ENCODE data around the gene BICD2.

Gene BICD2

GRCh38 chr9:92727716-92728700, 36.6 kb downstream of the BICD2 start:
- DNase-seq (ENCODE audit: low spot score) = no peak

GRCh38 chr9:92726971-92727715, 37.5 kb downstream of the BICD2 start:
- peak; percentile 83 for DNase-seq (ENCODE audit: low spot score)

GRCh38 chr9:92726348-92726747, 38.3 kb downstream of the BICD2 start:
- DNase-seq (ENCODE audit: low spot score) = no peak

GRCh38 chr9:92725766-92726165, 38.9 kb downstream of the BICD2 start:
- DNase-seq (ENCODE audit: low spot score) = no peak

GRCh38 chr9:92725266-92725545, 39.4 kb downstream of the BICD2 start:
- DNase-seq (ENCODE audit: low spot score) = no peak

- no peak for DNase-seq (ENCODE audit: low spot score)
Observed at GRCh38 chr9:92724528-92725265, 39.9 kb downstream of the BICD2 start.

GRCh38 chr9:92723801-92724323, 40.8 kb downstream of the BICD2 start:
- no peak for DNase-seq (ENCODE audit: low spot score)

GRCh38 chr9:92723299-92723625, 41.4 kb downstream of the BICD2 start:
- no peak for DNase-seq (ENCODE audit: low spot score)

- DNase-seq (ENCODE audit: low spot score) = no peak
Observed at GRCh38 chr9:92722386-92723298, 42.0 kb downstream of the BICD2 start.

GRCh38 chr9:92721548-92721947, 43.1 kb downstream of the BICD2 start:
- DNase-seq (ENCODE audit: low spot score) = no peak

- no peak for DNase-seq (ENCODE audit: low spot score)
Observed at GRCh38 chr9:92720807-92721535, 43.7 kb downstream of the BICD2 start.

- no peak for DNase-seq (ENCODE audit: low spot score)
Observed at GRCh38 chr9:92720209-92720765, 44.3 kb downstream of the BICD2 start.

- DNase-seq (ENCODE audit: low spot score) = no peak
Observed at GRCh38 chr9:92719028-92719647, 45.5 kb downstream of the BICD2 start.

- no peak for DNase-seq (ENCODE audit: low spot score)
Observed at GRCh38 chr9:92718086-92719001, 46.3 kb downstream of the BICD2 start.

GRCh38 chr9:92717201-92718085, 47.2 kb downstream of the BICD2 start:
- no peak for DNase-seq (ENCODE audit: low spot score)

- peak; percentile 27 for DNase-seq (ENCODE audit: low spot score)
Observed at GRCh38 chr9:92716557-92716956, 48.1 kb downstream of the BICD2 start.

GRCh38 chr9:92715488-92716231, 49.0 kb downstream of the BICD2 start:
- DNase-seq (ENCODE audit: low spot score) = no peak

Data from kidney capillary endothelial cell (primary cell).